T-helper 2 cell treated with Interferon-gamma antibody and Interleukin-4, amounts not matched to agents 5 μg/mL and 100 μg/mL, for 36 hours (primary cell): ENCODE data around the gene ISOC2.
"Not testable (repeated sequence)": the region's sequence is repeated elsewhere in the genome, so short reads cannot be mapped to it uniquely, and the experiment has no call there.

Experiments used
- DNase-seq: peaks from one replicate; pipeline ENCODE4 v3.0.0; 2021; ENCODE audit warnings: low spot score
- H3K27ac Mint-ChIP-seq: one replicate; pipeline ENCODE4 v1.8.0; 2021; ENCODE audit warnings: mild to moderate bottlenecking, mixed read lengths
- H3K27me3 Mint-ChIP-seq: one replicate; pipeline ENCODE4 v1.8.0; 2021; ENCODE audit warnings: low read depth, mixed read lengths
- H3K36me3 Mint-ChIP-seq: one replicate; pipeline ENCODE4 v1.8.0; 2021; ENCODE audit warnings: low read depth, mixed read lengths
- H3K4me1 Mint-ChIP-seq: one replicate; pipeline ENCODE4 v1.8.0; 2021; ENCODE audit warnings: low read depth, mixed read lengths
- H3K4me3 Mint-ChIP-seq: one replicate; pipeline ENCODE4 v1.8.0; 2022; ENCODE audit warnings: mild to moderate bottlenecking, moderate library complexity, mixed read lengths
- H3K9me3 Mint-ChIP-seq: one replicate; pipeline ENCODE4 v1.8.0; 2021; ENCODE audit warnings: mixed read lengths

The ISOC2 gene

DNA sequence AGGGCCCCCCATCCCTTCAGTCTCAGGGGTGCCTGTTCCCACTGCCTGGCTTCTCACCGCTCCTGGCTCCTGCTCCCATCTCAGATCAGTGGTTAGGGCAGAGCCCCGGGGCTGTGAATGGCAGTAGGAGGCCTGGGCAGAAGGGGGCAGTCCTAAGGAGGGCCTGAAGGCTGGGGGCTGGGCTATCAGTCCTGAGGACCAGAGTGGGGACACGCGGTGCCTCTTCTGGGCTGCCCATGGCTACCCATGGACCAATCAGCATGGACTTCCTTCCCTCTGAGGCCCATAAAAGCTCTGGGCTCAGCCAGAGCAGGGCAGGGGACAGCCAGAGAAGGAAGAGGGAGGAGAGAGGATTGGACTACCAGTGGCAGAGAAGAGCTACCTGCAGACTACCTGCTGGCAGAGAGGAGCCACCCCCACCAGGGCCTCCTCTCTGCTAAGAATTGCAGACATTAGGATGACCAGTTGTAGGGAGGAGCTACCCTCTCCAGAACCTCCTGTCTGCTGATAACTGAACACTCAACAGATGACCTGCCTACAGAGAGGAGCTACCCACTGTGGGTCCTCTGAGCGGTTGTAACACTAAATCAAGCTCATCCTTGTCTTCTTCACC is 41.7 kb downstream of the ISOC2 start:
- H3K4me1 Mint-ChIP-seq = peaks cover 9% of the 10 kb centered on the region
- no peaks in the 10 kb centered on the region for H3K36me3 Mint-ChIP-seq
- no peaks in the 10 kb centered on the region for H3K9me3 Mint-ChIP-seq
- no peak for DNase-seq
- H3K27ac Mint-ChIP-seq = no peak overlapping the region
- peaks cover 24% of the 10 kb centered on the region for H3K27me3 Mint-ChIP-seq
- H3K4me3 Mint-ChIP-seq = no peak overlapping the region

- no peak for DNase-seq
- Mint-ChIP-seq H3K36me3 (no peaks in the 10 kb centered on the region), H3K4me1 (peaks cover 9% of the 10 kb centered on the region), H3K9me3 (no peaks in the 10 kb centered on the region), H3K27ac (no peak overlapping the region), H3K4me3 (no peak overlapping the region), H3K27me3 (peaks cover 25% of the 10 kb centered on the region)
Measured at GRCh38 chr19:55419103-55419502, 42.3 kb downstream of the ISOC2 start.

- Mint-ChIP-seq H3K9me3 (no peaks in the 10 kb centered on the region), H3K4me3 (no peak overlapping the region), H3K36me3 (no peaks in the 10 kb centered on the region), H3K4me1 (peaks cover 9% of the 10 kb centered on the region), H3K27ac (no peak overlapping the region), H3K27me3 (peaks cover 23% of the 10 kb centered on the region)
- DNase-seq = peak; percentile 35
Measured at GRCh38 chr19:55418185-55418584, 43.3 kb downstream of the ISOC2 start.

GRCh38 chr19:55410168-55410567 is 51.3 kb downstream of the ISOC2 start:
- peaks cover 21% of the 10 kb centered on the region for H3K4me1 Mint-ChIP-seq
- DNase-seq = no peak
- H3K9me3 Mint-ChIP-seq = peaks cover 23% of the 10 kb centered on the region
- peaks cover 32% of the 10 kb centered on the region for H3K36me3 Mint-ChIP-seq
- no peak overlapping the region for H3K27ac Mint-ChIP-seq
- peaks cover 16% of the 10 kb centered on the region for H3K27me3 Mint-ChIP-seq
- no peak overlapping the region for H3K4me3 Mint-ChIP-seq

DNA sequence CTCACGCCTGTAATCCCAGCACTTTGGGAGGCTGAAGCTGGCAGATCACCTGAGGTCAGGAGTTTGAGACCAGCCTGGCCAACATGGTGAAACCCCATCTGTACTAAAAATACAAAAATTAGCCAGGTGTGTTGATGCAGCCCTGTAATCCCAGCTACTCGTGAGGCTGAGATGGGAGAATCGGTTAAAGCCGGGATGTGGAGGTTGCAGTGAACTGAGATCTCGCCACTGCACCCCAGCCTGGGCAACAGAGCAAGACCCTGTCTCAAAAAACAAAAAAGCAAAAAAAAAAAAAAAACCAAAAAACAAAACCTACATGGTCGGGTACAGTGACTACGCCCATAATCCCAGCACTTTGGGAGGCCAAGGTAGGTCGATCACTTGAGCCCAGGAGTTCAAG is 52.3 kb downstream of the ISOC2 start:
- not testable (repeated sequence) for H3K4me3 Mint-ChIP-seq, DNase-seq
- peaks cover 32% of the 10 kb centered on the region for H3K36me3 Mint-ChIP-seq
- H3K4me1 Mint-ChIP-seq = peaks cover 21% of the 10 kb centered on the region
- H3K9me3 Mint-ChIP-seq = peaks cover 23% of the 10 kb centered on the region
- H3K27me3 Mint-ChIP-seq = peaks cover 13% of the 10 kb centered on the region
- H3K27ac Mint-ChIP-seq = peak overlapping the region; percentile 99

DNA sequence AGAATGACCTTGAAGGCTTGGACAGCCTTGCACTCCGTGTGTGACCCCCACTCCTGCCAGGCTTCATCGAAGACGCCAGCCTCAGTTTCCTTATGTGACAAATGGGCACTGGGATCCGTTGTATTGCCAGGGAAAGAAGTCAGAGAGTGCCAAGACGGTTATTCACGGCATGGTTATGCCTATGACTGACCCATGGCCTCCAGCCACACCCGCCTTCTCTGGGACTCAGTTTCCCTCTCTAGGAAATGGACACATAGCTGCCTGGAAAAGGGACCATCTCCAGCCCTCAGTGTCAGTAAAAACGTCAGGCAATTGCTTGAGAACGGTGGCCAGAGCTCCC is 52.9 kb downstream of the ISOC2 start:
- peaks cover 21% of the 10 kb centered on the region for H3K4me1 Mint-ChIP-seq
- H3K27me3 Mint-ChIP-seq = peaks cover 10% of the 10 kb centered on the region
- H3K27ac Mint-ChIP-seq = peak overlapping the region; percentile 99
- peaks cover 36% of the 10 kb centered on the region for H3K36me3 Mint-ChIP-seq
- DNase-seq = no peak
- H3K9me3 Mint-ChIP-seq = peaks cover 23% of the 10 kb centered on the region
- H3K4me3 Mint-ChIP-seq = peak overlapping the region; percentile 94

GRCh38 chr19:55407800-55408532 is 53.5 kb downstream of the ISOC2 start:
- Mint-ChIP-seq H3K27ac (peak overlapping the region; percentile 99), H3K4me1 (peaks cover 24% of the 10 kb centered on the region), H3K36me3 (peaks cover 40% of the 10 kb centered on the region), H3K9me3 (peaks cover 23% of the 10 kb centered on the region), H3K27me3 (peaks cover 10% of the 10 kb centered on the region), H3K4me3 (peak overlapping the region; percentile 94)
- peak; percentile 97 for DNase-seq

GRCh38 chr19:55407550-55407799 is 54.0 kb downstream of the ISOC2 start, which contains the start of gene UBE2S:
Gene UBE2S, minus strand, starts transcription at chr19:55407788. Its CDS starts 199 bp downstream, at chr19:55407589.
- H3K4me3 Mint-ChIP-seq = peak within 1 kb of the TSS; percentile 94
- H3K27ac Mint-ChIP-seq = peak within 1 kb of the TSS; percentile 99
- H3K27me3 Mint-ChIP-seq = peaks cover 10% of the 10 kb centered on the region
- DNase-seq = not testable (repeated sequence)
- H3K36me3 Mint-ChIP-seq = peaks cover 45% of the 10 kb centered on the region
- peaks cover 25% of the 10 kb centered on the region for H3K4me1 Mint-ChIP-seq
- H3K9me3 Mint-ChIP-seq = peaks cover 23% of the 10 kb centered on the region

GRCh38 chr19:55406826-55407549 is 54.5 kb downstream of the ISOC2 start:
- peaks cover 49% of the 10 kb centered on the region for H3K36me3 Mint-ChIP-seq
- H3K9me3 Mint-ChIP-seq = peaks cover 23% of the 10 kb centered on the region
- DNase-seq = no peak
- peak overlapping the region; percentile 99 for H3K27ac Mint-ChIP-seq
- peak overlapping the region; percentile 86 for H3K4me3 Mint-ChIP-seq
- peaks cover 7% of the 10 kb centered on the region for H3K27me3 Mint-ChIP-seq
- peaks cover 25% of the 10 kb centered on the region for H3K4me1 Mint-ChIP-seq

DNA sequence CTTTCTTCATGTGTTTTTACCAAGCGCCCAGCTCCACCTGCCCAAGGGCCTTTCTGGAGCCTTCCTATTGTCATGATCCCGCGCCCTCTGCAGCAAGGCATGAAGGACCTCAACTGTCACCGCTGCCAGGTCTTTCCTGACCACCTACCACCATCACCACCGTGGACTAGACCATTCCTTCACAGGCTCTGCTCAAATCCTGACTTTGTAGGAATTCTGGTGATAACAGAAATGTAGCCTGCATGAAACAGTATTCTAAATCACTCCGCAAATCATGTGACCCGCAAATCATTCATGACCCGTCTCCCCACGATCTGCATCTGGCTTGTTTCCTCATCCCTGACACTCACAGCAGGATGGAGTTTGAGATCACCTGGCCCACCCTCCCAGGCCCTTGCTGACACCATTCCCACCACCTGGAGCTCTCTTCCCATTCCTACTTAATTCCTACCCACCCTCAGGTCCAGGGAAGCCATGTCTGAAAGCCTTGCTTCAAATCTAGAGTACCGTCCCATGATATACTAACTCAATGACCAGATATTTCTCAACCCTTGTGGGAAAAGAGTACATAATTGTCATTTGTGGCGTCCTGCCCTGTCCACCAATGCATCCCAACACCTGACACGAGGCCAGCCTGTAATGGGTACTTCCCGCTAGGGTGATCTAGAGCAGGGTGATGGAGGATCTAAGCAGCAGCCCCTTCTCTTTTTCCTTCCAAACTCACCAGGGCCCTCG is 55.2 kb downstream of the ISOC2 start:
- peaks cover 25% of the 10 kb centered on the region for H3K4me1 Mint-ChIP-seq
- peak overlapping the region; percentile 85 for H3K27ac Mint-ChIP-seq
- H3K36me3 Mint-ChIP-seq = peaks cover 52% of the 10 kb centered on the region
- peaks cover 1% of the 10 kb centered on the region for H3K27me3 Mint-ChIP-seq
- peak overlapping the region; percentile 86 for H3K4me3 Mint-ChIP-seq
- peaks cover 21% of the 10 kb centered on the region for H3K9me3 Mint-ChIP-seq
- DNase-seq = no peak

DNA sequence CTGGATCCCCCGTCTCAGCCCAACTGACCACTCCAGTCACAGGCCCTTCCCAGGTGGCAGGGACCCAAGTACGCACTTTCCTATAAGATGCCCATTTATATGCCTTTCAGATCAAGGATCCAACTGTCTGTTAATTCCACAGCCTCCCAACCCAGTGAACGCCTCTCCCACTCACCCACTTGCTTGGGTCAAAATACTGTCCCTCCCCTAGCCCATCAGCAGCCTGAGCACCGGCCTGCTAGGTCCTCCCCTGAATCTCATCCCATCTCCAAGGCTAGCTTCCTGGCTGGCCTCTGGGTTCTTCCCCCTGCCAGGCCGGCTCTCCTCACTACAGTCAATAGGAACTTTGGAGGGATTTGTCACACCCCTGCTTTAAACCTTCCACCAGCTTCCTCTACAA is 55.8 kb downstream of the ISOC2 start:
- peak overlapping the region; percentile 86 for H3K4me3 Mint-ChIP-seq
- H3K9me3 Mint-ChIP-seq = peaks cover 16% of the 10 kb centered on the region
- peak overlapping the region; percentile 85 for H3K27ac Mint-ChIP-seq
- peaks cover 25% of the 10 kb centered on the region for H3K4me1 Mint-ChIP-seq
- no peaks in the 10 kb centered on the region for H3K27me3 Mint-ChIP-seq
- peaks cover 58% of the 10 kb centered on the region for H3K36me3 Mint-ChIP-seq
- DNase-seq = no peak
